GM12878 (cell line): Measurements from ENCODE around the gene DCLK2. TPM values are rescaled to one million over a fixed set of nuclear protein-coding genes. Genes with fewer than 3 reads are reported as not detected.

Experiments
- ATAC-seq: fragments of 200-7000 bp; cut with Tn5 transposase; 3 replicates; pipeline ENCODE4 v1.9.1; 2020; ENCODE audit warnings: mild to moderate bottlenecking, moderate library complexity
- BruUV-seq: library from RNA; stranded (reverse); fragments of 400-500 nt; replicated peaks from 2 replicates; lab custom pipeline; 2021; lab: Mats Ljungman, UMichigan
- CTCF ChIA-PET: fragments of 300-600 bp; sonication (Branson Sonifier 250); formaldehyde crosslinking; extraction: SDS; loops from one replicate; lab custom pipeline; 2021; ENCODE audit warnings: inconsistent platforms; lab: Yijun Ruan, JAX
- POLR2A ChIA-PET: fragments of 350-600 bp; formaldehyde crosslinking; extraction: SDS; loops from one replicate; lab custom pipeline; 2021; ENCODE audit warnings: inconsistent platforms; lab: Charles Lee
- RAD21 ChIA-PET: fragments of 300-600 bp; sonication (Branson Sonifier 250); formaldehyde crosslinking; loops from one replicate; lab custom pipeline; 2023; ENCODE audit warnings: antibody characterized with exemption; ENCODE audit not compliant: unreplicated experiment; lab: Charles Lee
- SMC1A ChIA-PET: fragments of 300-600 bp; sonication (Branson Sonifier 250); formaldehyde crosslinking; loops from one replicate; lab custom pipeline; 2023; ENCODE audit not compliant: unreplicated experiment, uncharacterized antibody; lab: Charles Lee
- DNase-seq: peaks from one replicate; pipeline ENCODE4 v3.0.0-alpha.2; 2011; ENCODE audit warnings: low read depth, low spot score
- FAIRE-seq: peaks from 3 replicates; lab custom pipeline; 2011; peaks lifted over from hg19 to GRCh38; lab: Jason Lieb, UNC
- H2AFZ ChIP-seq: 2 replicates; pipeline ENCODE4 v1.6.0; 2011; ENCODE audit warnings: low read depth, low read length, control low read depth; ENCODE audit not compliant: control insufficient read depth
- H3K27ac ChIP-seq: 2 replicates; pipeline ENCODE4 v1.5.1; 2011; ENCODE audit warnings: control low read depth; ENCODE audit not compliant: control insufficient read depth, insufficient read depth
- H3K27me3 ChIP-seq, 2 experiments: replicated peaks in 1 of 2; 2 replicates each; pipeline versions ENCODE4 v1.6.0 to v1.6.1; 2011; ENCODE audit warnings: low read length in 1 of 2; ENCODE audit not compliant: control insufficient read depth in 2 of 2, insufficient read depth in 2 of 2
- H3K36me3 ChIP-seq, 2 experiments: 2 replicates each; pipeline ENCODE4 v1.5.1; 2011; ENCODE audit warnings: low read length in 1 of 2; ENCODE audit not compliant: control insufficient read depth in 2 of 2, insufficient read depth in 2 of 2
- H3K4me1 ChIP-seq: 2 replicates; pipeline ENCODE4 v1.6.1; 2011; ENCODE audit warnings: mild to moderate bottlenecking, low read length, moderate library complexity, mixed read lengths; ENCODE audit not compliant: control insufficient read depth, insufficient read depth
- H3K4me2 ChIP-seq: 2 replicates; pipeline ENCODE4 v1.6.0; 2011; ENCODE audit warnings: control low read depth; ENCODE audit not compliant: control insufficient read depth, insufficient read depth
- H3K4me3 ChIP-seq: fragments of 200-600 bp; sonication (generic); 2 replicates; pipeline ENCODE4 v1.5.1; 2016
- H3K79me2 ChIP-seq: 2 replicates; pipeline ENCODE4 v1.6.0; 2011; ENCODE audit warnings: low read length; ENCODE audit not compliant: control insufficient read depth, insufficient read depth
- H3K9ac ChIP-seq: 2 replicates; pipeline ENCODE4 v1.8.0; 2011; ENCODE audit warnings: low read length, control low read depth, mixed read lengths; ENCODE audit not compliant: control insufficient read depth, insufficient read depth
- H3K9me3 ChIP-seq: replicated peaks from 3 replicates; pipeline ENCODE4 v1.5.1; 2011; ENCODE audit warnings: mild to moderate bottlenecking, low read length; ENCODE audit not compliant: control insufficient read depth, insufficient read depth
- H4K20me1 ChIP-seq: 2 replicates; pipeline ENCODE4 v1.6.0; 2011; ENCODE audit not compliant: control insufficient read depth, insufficient read depth
- ATF7 ChIP-seq: fragments of 450-650 bp; IDR thresholded peaks from 2 replicates; pipeline ENCODE4 v1.6.1; 2016; ENCODE audit warnings: low read depth, mild to moderate bottlenecking
- CHD1 ChIP-seq: IDR thresholded peaks from 2 replicates; pipeline ENCODE4 v1.6.1; 2012; ENCODE audit warnings: low read depth, low read length, improper control_type of control experiment
- ESRRA ChIP-seq: IDR thresholded peaks from 2 replicates; pipeline ENCODE4 v1.6.1; 2012; ENCODE audit warnings: mild to moderate bottlenecking, low read length, improper control_type of control experiment
- ETV6 ChIP-seq, 2 experiments: fragments of 450-650 bp in 1 of 2; IDR thresholded peaks in 1 of 2; conservative IDR thresholded peaks in 1 of 2; 2 replicates each; pipeline ENCODE4 v1.6.1; 2014; ENCODE audit warnings: antibody characterized with exemption in 1 of 2, borderline replicate concordance in 1 of 2, low read depth in 1 of 2, mild to moderate bottlenecking in 1 of 2, moderate library complexity in 1 of 2
- FOS ChIP-seq: IDR thresholded peaks from 3 replicates; pipeline ENCODE4 v1.6.1; 2011; ENCODE audit warnings: borderline replicate concordance; ENCODE audit not compliant: insufficient read length; ENCODE audit errors: extremely low read depth
- GABPA ChIP-seq: IDR thresholded peaks from 2 replicates; pipeline ENCODE4 v1.6.1; 2014; ENCODE audit warnings: antibody characterized with exemption, low read depth, mild to moderate bottlenecking, inconsistent platforms
- HDAC6 ChIP-seq: fragments of 200-600 bp; sonication (generic); IDR thresholded peaks from one replicate; pipeline ENCODE4 v1.8.0; 2017; ENCODE audit warnings: antibody characterized with exemption; ENCODE audit not compliant: unreplicated experiment
- IKZF2 ChIP-seq, 2 experiments: fragments of 450-650 bp; IDR thresholded peaks; 2 replicates each; pipeline ENCODE4 v1.6.1; 2017; ENCODE audit warnings: mild to moderate bottlenecking in 2 of 2, moderate library complexity in 2 of 2
- JUNB ChIP-seq: IDR thresholded peaks from 2 replicates; pipeline ENCODE4 v1.6.1; 2016; ENCODE audit warnings: antibody characterized with exemption, mild to moderate bottlenecking
- JUND ChIP-seq: IDR thresholded peaks from 2 replicates; pipeline ENCODE4 v1.6.1; 2012; ENCODE audit warnings: low read depth, mild to moderate bottlenecking, low read length, improper control_type of control experiment, moderate library complexity
- NR2C1 ChIP-seq: fragments of 450-650 bp; IDR thresholded peaks from 2 replicates; pipeline ENCODE4 v1.6.1; 2017; ENCODE audit warnings: antibody characterized with exemption, mild to moderate bottlenecking, moderate library complexity
- POLR2AphosphoS5 ChIP-seq: IDR thresholded peaks from 2 replicates; pipeline ENCODE4 v1.6.1; 2011; ENCODE audit warnings: mild to moderate bottlenecking, low read length, inconsistent platforms
- SP1 ChIP-seq: IDR thresholded peaks from one replicate; pipeline ENCODE4 v1.6.1; 2011; ENCODE audit warnings: low read depth, low read length
- SREBF1 ChIP-seq: IDR thresholded peaks from 2 replicates; pipeline ENCODE4 v1.6.1; 2012; ENCODE audit warnings: mild to moderate bottlenecking, low read length
- SUPT20H ChIP-seq: IDR thresholded peaks from 2 replicates; pipeline ENCODE4 v1.6.1; 2011; ENCODE audit warnings: low read depth, mild to moderate bottlenecking, low read length, moderate library complexity, borderline replicate concordance; ENCODE audit not compliant: control insufficient read depth
- TAF1 ChIP-seq: IDR thresholded peaks from 2 replicates; pipeline ENCODE4 v1.6.1; 2011; ENCODE audit warnings: mild to moderate bottlenecking, low read depth, low read length, borderline replicate concordance
- TARDBP ChIP-seq: IDR thresholded peaks from 2 replicates; pipeline ENCODE4 v1.6.1; 2016; ENCODE audit warnings: borderline replicate concordance
- TBL1XR1 ChIP-seq: IDR thresholded peaks from 2 replicates; pipeline ENCODE4 v1.6.1; 2012; ENCODE audit warnings: low read depth, low read length, improper control_type of control experiment
- TCF7 ChIP-seq: IDR thresholded peaks from 2 replicates; pipeline ENCODE4 v1.6.1; 2014; ENCODE audit warnings: antibody characterized with exemption, borderline replicate concordance
- ZBED1 ChIP-seq: IDR thresholded peaks from 2 replicates; pipeline ENCODE4 v1.6.1; 2016; ENCODE audit warnings: borderline replicate concordance
- WGBS: methylation state at CpG from one replicate; pipeline ENCODE4 v1.1.6; 2016; ENCODE audit warnings: low lambda C conversion rate; ENCODE audit not compliant: insufficient replicate concordance, insufficient coverage; ENCODE audit errors: missing lambda C conversion rate; 5-methylcytosine and 5-hydroxymethylcytosine counted together
- in situ Hi-C: fragments of 300-500 bp; cut with MboI; formaldehyde crosslinking; loops from 9 replicates; pipeline ENCODE4 v1.14.3; 2018; ENCODE audit warnings: mixed read lengths
- intact Hi-C: fragments of 100-400 bp; cut with micrococcal nuclease; formaldehyde crosslinking; loops from one replicate; pipeline ENCODE4 v1.14.2; 2022; ENCODE audit not compliant: unreplicated experiment
- polyA plus RNA-seq, 11 experiments: library from polyadenylated mRNA; depleted of rRNA in 4 of 11; unstranded in 6 of 11; stranded (reverse) in 5 of 11; fragments of >200 nt; fragmentation: Nextera tagmentation in 4 of 11; fragmentation: Illumina TruSeq in 1 of 11; extraction: Ambion mirVana in 4 of 11; extraction: Trizol in 1 of 11; gene quantifications; 1 replicate in 1 of 11; 2 replicates in 10 of 11; pipeline versions ENCODE4 v1.2.1 to v1.2.3, GENCODE V29; 2011 to 2016; ENCODE audit warnings: inconsistent platforms in 2 of 11, missing spikeins in 2 of 11, low read depth in 1 of 11
- total RNA-seq, 4 experiments: library from RNA; depleted of rRNA in 3 of 4; stranded (reverse); fragments of >200 nt in 3 of 4; fragmentation: Illumina TruSeq in 1 of 4; extraction: Trizol in 1 of 4; gene quantifications; 2 replicates each; pipeline versions ENCODE4 v1.2.1 to v1.2.3, GENCODE V29; 2013 to 2021
- TF ChIP-seq, protein P1 (sequence below): fragments of 450-650 bp; IDR thresholded peaks from 2 replicates; pipeline ENCODE4 v1.6.1; 2017; ENCODE audit warnings: antibody characterized with exemption, mild to moderate bottlenecking, moderate library complexity
- TF ChIP-seq, protein P2 (sequence below): fragments of 450-650 bp; IDR thresholded peaks from 2 replicates; pipeline ENCODE4 v1.6.1; 2017; ENCODE audit warnings: low read depth, mild to moderate bottlenecking, moderate library complexity

DCLK2 gene
- total and polyA plus RNA-seq, 10 of the 15 experiments (the other 5 are each of a cell fraction or from before 2014, with no cell fraction given): not detected

DNA sequence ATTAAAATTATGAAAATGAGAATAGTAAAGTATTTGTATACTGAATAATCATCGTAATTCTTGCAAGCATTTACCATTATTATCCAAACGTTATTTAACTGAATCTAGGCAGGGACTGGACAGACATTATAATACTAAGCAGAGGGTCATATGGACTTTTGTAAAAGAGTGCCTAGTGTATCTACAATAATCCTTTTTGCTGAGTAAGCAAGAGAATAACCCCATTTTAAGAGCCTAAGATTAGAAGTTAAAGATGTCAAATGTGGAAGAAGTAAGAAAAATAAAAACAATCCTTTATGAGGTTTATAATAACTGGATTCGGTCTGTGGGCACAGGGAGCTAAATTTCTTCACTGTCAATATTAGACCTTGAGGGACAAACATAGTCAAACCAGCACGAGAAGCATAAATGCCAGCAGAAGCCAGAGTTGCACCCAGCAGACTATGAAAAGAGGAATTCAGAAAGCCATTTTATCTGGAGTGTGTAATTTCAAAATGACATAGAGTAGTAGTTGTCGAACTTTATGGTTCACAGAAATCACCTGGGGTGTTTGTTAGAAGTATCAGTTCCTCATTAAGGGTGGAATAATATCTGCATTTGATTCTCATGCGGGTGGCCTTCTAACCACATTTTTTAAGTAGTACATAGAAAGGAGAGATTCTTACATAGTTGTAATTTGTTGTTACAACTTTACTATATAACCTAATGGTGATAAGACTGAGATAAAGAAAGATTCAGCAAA lies 39.7 kb upstream of the DCLK2 start:
- peak; percentile 90 for FAIRE-seq
- ChIA-PET RAD21 (no interaction called here), POLR2A (no interaction called here), CTCF (no interaction called here), SMC1A (no interaction called here)
- intact Hi-C loops (no loop called here), in situ Hi-C loops (no loop called here)
- H3K4me1 ChIP-seq: no peaks in the 10 kb centered on the region
- no peak overlapping the region for H2AFZ ChIP-seq
- no TSS peak for BruUV-seq
- peak; percentile 37 for DNase-seq
- H3K9ac ChIP-seq: no peak overlapping the region
- 15% methylated on average over 6 of the region's 6 CpGs for WGBS
- H3K4me2 ChIP-seq: peak overlapping the region; percentile 25; the same call in 1 of the 2 replicates
- no peaks in the 10 kb centered on the region for H3K36me3 ChIP-seq
- H3K4me3 ChIP-seq: no peak overlapping the region
- H3K79me2 ChIP-seq: no peaks in the 10 kb centered on the region
- H3K27me3 ChIP-seq: no peaks in the 10 kb centered on the region; a peak in 1 of 4 replicates
- H4K20me1 ChIP-seq: no peaks in the 10 kb centered on the region
- peak; percentile 97 for ATAC-seq
- H3K9me3 ChIP-seq: no peaks in the 10 kb centered on the region; the same call in 2 of the 3 replicates
- H3K27ac ChIP-seq: no peak overlapping the region
- TF ChIP-seq GABPA (0 out of 2 replicates have a peak, but pooled peaks have one; percentile 10), ZBED1 (peak; percentile 56; the same call in 1 of the 2 replicates), JUNB (peak; percentile 68), FOS (no peak), TCF7 (no peak), TAF1 (no peak), SP1 (no peak), SREBF1 (peak; percentile 59), ESRRA (no peak), SUPT20H (no peak), POLR2AphosphoS5 (no peak), HDAC6 (no peak), JUND (no peak), NR2C1 (no peak), CHD1 (no peak), TBL1XR1 (no peak; the same call in 1 of the 2 replicates), TARDBP (no peak), ATF7 (peak; percentile 59), ETV6 (conservative IDR thresholded peaks at IDR 0.05 in 1 of 2, IDR thresholded peaks at IDR 0.05 in 1 of 2; ENCODE audit: borderline replicate concordance in 1 of 2, low read depth in 1 of 2) (no peak), IKZF2 (IDR thresholded peaks at IDR 0.05) (peak; percentile 43 to 75; a peak in 3 of 4 replicates)
- TF ChIP-seq, protein P1, sequence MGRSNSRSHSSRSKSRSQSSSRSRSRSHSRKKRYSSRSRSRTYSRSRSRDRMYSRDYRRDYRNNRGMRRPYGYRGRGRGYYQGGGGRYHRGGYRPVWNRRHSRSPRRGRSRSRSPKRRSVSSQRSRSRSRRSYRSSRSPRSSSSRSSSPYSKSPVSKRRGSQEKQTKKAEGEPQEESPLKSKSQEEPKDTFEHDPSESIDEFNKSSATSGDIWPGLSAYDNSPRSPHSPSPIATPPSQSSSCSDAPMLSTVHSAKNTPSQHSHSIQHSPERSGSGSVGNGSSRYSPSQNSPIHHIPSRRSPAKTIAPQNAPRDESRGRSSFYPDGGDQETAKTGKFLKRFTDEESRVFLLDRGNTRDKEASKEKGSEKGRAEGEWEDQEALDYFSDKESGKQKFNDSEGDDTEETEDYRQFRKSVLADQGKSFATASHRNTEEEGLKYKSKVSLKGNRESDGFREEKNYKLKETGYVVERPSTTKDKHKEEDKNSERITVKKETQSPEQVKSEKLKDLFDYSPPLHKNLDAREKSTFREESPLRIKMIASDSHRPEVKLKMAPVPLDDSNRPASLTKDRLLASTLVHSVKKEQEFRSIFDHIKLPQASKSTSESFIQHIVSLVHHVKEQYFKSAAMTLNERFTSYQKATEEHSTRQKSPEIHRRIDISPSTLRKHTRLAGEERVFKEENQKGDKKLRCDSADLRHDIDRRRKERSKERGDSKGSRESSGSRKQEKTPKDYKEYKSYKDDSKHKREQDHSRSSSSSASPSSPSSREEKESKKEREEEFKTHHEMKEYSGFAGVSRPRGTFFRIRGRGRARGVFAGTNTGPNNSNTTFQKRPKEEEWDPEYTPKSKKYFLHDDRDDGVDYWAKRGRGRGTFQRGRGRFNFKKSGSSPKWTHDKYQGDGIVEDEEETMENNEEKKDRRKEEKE: no peak
- TF ChIP-seq, protein P2, sequence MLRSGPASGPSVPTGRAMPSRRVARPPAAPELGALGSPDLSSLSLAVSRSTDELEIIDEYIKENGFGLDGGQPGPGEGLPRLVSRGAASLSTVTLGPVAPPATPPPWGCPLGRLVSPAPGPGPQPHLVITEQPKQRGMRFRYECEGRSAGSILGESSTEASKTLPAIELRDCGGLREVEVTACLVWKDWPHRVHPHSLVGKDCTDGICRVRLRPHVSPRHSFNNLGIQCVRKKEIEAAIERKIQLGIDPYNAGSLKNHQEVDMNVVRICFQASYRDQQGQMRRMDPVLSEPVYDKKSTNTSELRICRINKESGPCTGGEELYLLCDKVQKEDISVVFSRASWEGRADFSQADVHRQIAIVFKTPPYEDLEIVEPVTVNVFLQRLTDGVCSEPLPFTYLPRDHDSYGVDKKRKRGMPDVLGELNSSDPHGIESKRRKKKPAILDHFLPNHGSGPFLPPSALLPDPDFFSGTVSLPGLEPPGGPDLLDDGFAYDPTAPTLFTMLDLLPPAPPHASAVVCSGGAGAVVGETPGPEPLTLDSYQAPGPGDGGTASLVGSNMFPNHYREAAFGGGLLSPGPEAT: peak; percentile 56; the same call in 1 of the 2 replicates
